Skeletal muscle satellite cell (primary cell): ENCODE results near the gene ENTPD8.

Experiments
- H3K27me3 ChIP-seq: 2 replicates; pipeline ENCODE4 v1.7.0; 2013; ENCODE audit warnings: low read length; ENCODE audit not compliant: control insufficient read depth, insufficient read depth
- H3K36me3 ChIP-seq: 2 replicates; pipeline ENCODE4 v1.7.0; 2013; ENCODE audit warnings: mild to moderate bottlenecking, control low read depth, low read length; ENCODE audit not compliant: insufficient read depth
- H3K4me1 ChIP-seq: 2 replicates; pipeline ENCODE4 v1.7.0; 2013; ENCODE audit warnings: low read length; ENCODE audit not compliant: control insufficient read depth, insufficient read depth
- H3K4me2 ChIP-seq: 2 replicates; pipeline ENCODE4 v1.7.0; 2013; ENCODE audit warnings: mild to moderate bottlenecking, low read length
- H3K4me3 ChIP-seq: 2 replicates; pipeline ENCODE4 v1.7.0; 2013; ENCODE audit warnings: low read length
- H3K9ac ChIP-seq: 2 replicates; pipeline ENCODE4 v1.7.0; 2013; ENCODE audit warnings: mild to moderate bottlenecking, low read depth, low read length, moderate library complexity
- H3K9me3 ChIP-seq: replicated peaks from 2 replicates; pipeline ENCODE4 v1.7.0; 2013; ENCODE audit warnings: mild to moderate bottlenecking, control low read depth, low read length

Gene ENTPD8

GRCh38 chr9:137436761-137437600, 4.2 kb downstream of the ENTPD8 start:
- Histone ChIP-seq H3K4me2 (no peak overlapping the region), H3K36me3 (no peaks in the 10 kb centered on the region), H3K4me3 (no peak overlapping the region), H3K9ac (no peak overlapping the region), H3K4me1 (peaks cover 10% of the 10 kb centered on the region), H3K9me3 (no peaks in the 10 kb centered on the region), H3K27me3 (peaks cover 10% of the 10 kb centered on the region)

- Histone ChIP-seq H3K4me1 (peaks cover 10% of the 10 kb centered on the region), H3K9me3 (no peaks in the 10 kb centered on the region), H3K27me3 (peaks cover 11% of the 10 kb centered on the region), H3K4me2 (peak overlapping the region; percentile 56), H3K9ac (peak overlapping the region; percentile 45), H3K36me3 (no peaks in the 10 kb centered on the region), H3K4me3 (no peak overlapping the region)
These were observed 5.0 kb downstream of the ENTPD8 start for GRCh38 chr9:137435980-137436760.

GRCh38 chr9:137435381-137435891, 5.7 kb downstream of the ENTPD8 start:
- no peak overlapping the region for H3K4me3 ChIP-seq
- H3K36me3 ChIP-seq, result no peaks in the 10 kb centered on the region
- H3K4me1 ChIP-seq, result peaks cover 10% of the 10 kb centered on the region
- H3K9ac ChIP-seq, result peak overlapping the region; percentile 45
- peaks cover 18% of the 10 kb centered on the region for H3K27me3 ChIP-seq
- H3K9me3 ChIP-seq, result no peaks in the 10 kb centered on the region
- no peak overlapping the region for H3K4me2 ChIP-seq

- Histone ChIP-seq H3K9ac (no peak overlapping the region), H3K4me3 (no peak overlapping the region), H3K4me2 (no peak overlapping the region), H3K9me3 (no peaks in the 10 kb centered on the region), H3K4me1 (peaks cover 10% of the 10 kb centered on the region), H3K36me3 (no peaks in the 10 kb centered on the region), H3K27me3 (peaks cover 18% of the 10 kb centered on the region)
These were observed 6.4 kb downstream of the ENTPD8 start for GRCh38 chr9:137434498-137435380.

- Histone ChIP-seq H3K4me2 (no peak overlapping the region), H3K27me3 (peaks cover 13% of the 10 kb centered on the region), H3K9ac (no peak overlapping the region), H3K4me3 (no peak overlapping the region), H3K9me3 (no peaks in the 10 kb centered on the region), H3K4me1 (peaks cover 10% of the 10 kb centered on the region), H3K36me3 (no peaks in the 10 kb centered on the region)
These were observed 7.2 kb downstream of the ENTPD8 start for GRCh38 chr9:137433916-137434431.

GRCh38 chr9:137433349-137433915, 7.7 kb downstream of the ENTPD8 start:
- Histone ChIP-seq H3K9me3 (no peaks in the 10 kb centered on the region), H3K27me3 (peaks cover 13% of the 10 kb centered on the region), H3K9ac (no peak overlapping the region), H3K4me2 (no peak overlapping the region), H3K36me3 (no peaks in the 10 kb centered on the region), H3K4me1 (peaks cover 10% of the 10 kb centered on the region), H3K4me3 (no peak overlapping the region)

GRCh38 chr9:137432687-137433348, 8.3 kb downstream of the ENTPD8 start:
- H3K9ac ChIP-seq, result no peak overlapping the region
- no peak overlapping the region for H3K4me2 ChIP-seq
- no peak overlapping the region for H3K4me3 ChIP-seq
- peaks cover 13% of the 10 kb centered on the region for H3K27me3 ChIP-seq
- H3K36me3 ChIP-seq, result no peaks in the 10 kb centered on the region
- H3K9me3 ChIP-seq, result no peaks in the 10 kb centered on the region
- H3K4me1 ChIP-seq, result peaks cover 10% of the 10 kb centered on the region

- Histone ChIP-seq H3K36me3 (no peaks in the 10 kb centered on the region), H3K9ac (no peak overlapping the region), H3K27me3 (peaks cover 9% of the 10 kb centered on the region), H3K4me3 (no peak overlapping the region), H3K4me2 (no peak overlapping the region), H3K4me1 (peaks cover 9% of the 10 kb centered on the region), H3K9me3 (no peaks in the 10 kb centered on the region)
These were observed 9.7 kb downstream of the ENTPD8 start for GRCh38 chr9:137431416-137431931.

GRCh38 chr9:137430723-137431415, 10.3 kb downstream of the ENTPD8 start:
- peaks cover 9% of the 10 kb centered on the region for H3K27me3 ChIP-seq
- H3K36me3 ChIP-seq, result no peaks in the 10 kb centered on the region
- H3K9me3 ChIP-seq, result no peaks in the 10 kb centered on the region
- H3K4me3 ChIP-seq, result no peak overlapping the region
- H3K4me1 ChIP-seq, result peaks cover 3% of the 10 kb centered on the region
- H3K9ac ChIP-seq, result no peak overlapping the region
- H3K4me2 ChIP-seq, result no peak overlapping the region
